Tibial artery (tissue), 4 donors: ENCODE results near the gene KIAA1586.
A peak's percentile ranks its signal among the peaks of the same experiment; 100 is the strongest.

ENCODE experiments used
- DNase-seq, 2 donors: peaks; one replicate each; pipeline ENCODE4 v3.0.0-alpha.2; 2019
- H3K27ac ChIP-seq, 2 donors: fragments of 200-600 bp; sonication (generic) in 1 of 2; 1 replicate in 1 of 2; 2 replicates in 1 of 2; pipeline ENCODE4 v1.5.1; 2018 to 2019; ENCODE audit warnings: mild to moderate bottlenecking in 1 of 2
- H3K27me3 ChIP-seq, 2 donors: fragments of 200-600 bp; sonication (generic) in 1 of 2; one replicate each; pipeline versions ENCODE4 v1.5.1 to v1.6.0; 2016 to 2019
- H3K36me3 ChIP-seq, 3 donors: fragments of 200-600 bp; sonication (generic) in 2 of 3; one replicate each; pipeline ENCODE4 v1.5.1; 2016 to 2019; ENCODE audit warnings: mild to moderate bottlenecking in 2 of 3
- H3K4me1 ChIP-seq, 4 donors: fragments of 200-600 bp; sonication (generic) in 2 of 4; 1 replicate in 3 of 4; 2 replicates in 1 of 4; pipeline ENCODE4 v1.5.1; 2016 to 2019
- H3K4me3 ChIP-seq, 2 donors: fragments of 200-600 bp; sonication (generic) in 1 of 2; 1 replicate in 1 of 2; 2 replicates in 1 of 2; pipeline ENCODE4 v1.5.1; 2018 to 2019; ENCODE audit warnings: mild to moderate bottlenecking in 2 of 2
- H3K9me3 ChIP-seq, 3 donors: fragments of 200-600 bp; sonication (generic) in 1 of 3; one replicate each; pipeline ENCODE4 v1.5.1; 2016 to 2019
- intact Hi-C: fragments of 100-400 bp; cut with DNase I; formaldehyde crosslinking; loops from one replicate; pipeline ENCODE4 v1.15.0; 2023; ENCODE audit warnings: low total_unique reads
- TF ChIP-seq, protein P1 (sequence below), 2 experiments: fragments of 200-600 bp in 1 of 2; fragments of 450-650 bp in 1 of 2; IDR thresholded peaks; one replicate each; pipeline ENCODE4 v1.5.1; 2017 to 2019; ENCODE audit warnings: antibody characterized with exemption in 2 of 2, mild to moderate bottlenecking in 1 of 2, moderate library complexity in 1 of 2

The KIAA1586 gene

DNA sequence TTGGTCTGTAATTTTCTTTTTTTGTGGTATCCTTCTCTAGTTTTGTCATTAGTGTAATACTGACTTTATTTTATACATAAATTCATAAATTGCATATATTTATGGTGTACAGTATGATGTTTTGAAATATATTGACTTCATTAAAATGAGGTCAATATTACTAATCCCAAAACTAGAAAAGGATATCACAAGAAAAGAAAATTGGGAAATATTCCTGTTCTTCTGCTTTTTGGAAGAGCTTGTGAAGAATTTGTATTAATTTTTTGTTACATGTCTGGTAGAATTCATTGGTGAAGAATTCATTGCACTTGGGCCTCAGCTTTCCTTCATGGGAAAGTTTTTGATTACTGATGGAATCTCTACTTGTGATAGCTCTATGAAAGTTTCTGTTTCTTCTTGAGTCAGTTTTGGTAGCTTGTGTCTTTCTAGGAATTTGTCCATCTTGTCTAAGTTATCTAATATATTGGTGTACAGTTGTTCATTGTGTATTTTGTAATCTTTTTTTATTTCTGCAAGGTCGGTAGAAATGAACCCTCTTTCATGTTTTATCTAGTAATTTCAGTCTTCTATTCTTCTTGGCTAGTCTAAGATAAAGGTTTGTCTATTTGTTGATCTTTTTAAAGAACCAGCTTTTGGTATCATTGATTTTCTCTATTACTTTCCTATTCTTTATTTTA lies 32.2 kb downstream of the KIAA1586 start:
- Histone ChIP-seq H3K4me1 (no peaks in the 10 kb centered on the region), H3K36me3 (peaks cover 0 to 11% (median 0%) of the 10 kb centered on the region in 3 donors), H3K27me3 (no peaks in the 10 kb centered on the region), H3K27ac (no peak overlapping the region), H3K4me3 (no peak overlapping the region), H3K9me3 (no peaks in the 10 kb centered on the region)
- intact Hi-C loops: no loop called here
- DNase-seq: no peak
- TF ChIP-seq, protein P1, sequence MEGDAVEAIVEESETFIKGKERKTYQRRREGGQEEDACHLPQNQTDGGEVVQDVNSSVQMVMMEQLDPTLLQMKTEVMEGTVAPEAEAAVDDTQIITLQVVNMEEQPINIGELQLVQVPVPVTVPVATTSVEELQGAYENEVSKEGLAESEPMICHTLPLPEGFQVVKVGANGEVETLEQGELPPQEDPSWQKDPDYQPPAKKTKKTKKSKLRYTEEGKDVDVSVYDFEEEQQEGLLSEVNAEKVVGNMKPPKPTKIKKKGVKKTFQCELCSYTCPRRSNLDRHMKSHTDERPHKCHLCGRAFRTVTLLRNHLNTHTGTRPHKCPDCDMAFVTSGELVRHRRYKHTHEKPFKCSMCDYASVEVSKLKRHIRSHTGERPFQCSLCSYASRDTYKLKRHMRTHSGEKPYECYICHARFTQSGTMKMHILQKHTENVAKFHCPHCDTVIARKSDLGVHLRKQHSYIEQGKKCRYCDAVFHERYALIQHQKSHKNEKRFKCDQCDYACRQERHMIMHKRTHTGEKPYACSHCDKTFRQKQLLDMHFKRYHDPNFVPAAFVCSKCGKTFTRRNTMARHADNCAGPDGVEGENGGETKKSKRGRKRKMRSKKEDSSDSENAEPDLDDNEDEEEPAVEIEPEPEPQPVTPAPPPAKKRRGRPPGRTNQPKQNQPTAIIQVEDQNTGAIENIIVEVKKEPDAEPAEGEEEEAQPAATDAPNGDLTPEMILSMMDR (IDR thresholded peaks at IDR 0.05): no peak

DNA sequence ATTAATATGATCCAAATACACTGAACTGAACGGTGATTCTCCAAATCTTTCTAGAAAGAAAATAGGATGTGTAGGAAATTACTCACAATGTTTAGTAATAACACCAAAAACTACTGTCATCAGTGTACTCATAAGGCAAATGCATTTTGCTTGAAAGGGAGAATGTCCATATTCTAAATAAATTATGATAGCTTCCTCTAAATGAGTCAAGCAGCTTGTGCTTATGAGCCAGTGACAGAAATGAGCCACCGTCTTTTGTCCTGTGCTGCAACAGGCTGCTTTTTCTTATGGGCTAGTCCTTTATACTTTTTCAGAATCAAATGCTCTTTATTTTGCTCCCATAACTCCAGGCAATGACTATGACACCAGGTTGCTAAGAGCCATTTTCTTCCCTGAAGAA lies 39.0 kb downstream of the KIAA1586 start:
- intact Hi-C loops: loop anchor here (5.0 kb wide), 1 partner anchor 232 kb away; the partner anchor contains the start of gene PRIM2
- no peak for DNase-seq
- Histone ChIP-seq H3K36me3 (no peaks in the 10 kb centered on the region), H3K27ac (no peak overlapping the region), H3K27me3 (no peaks in the 10 kb centered on the region), H3K4me1 (peaks cover 0 to 5% (median 0%) of the 10 kb centered on the region in 4 donors), H3K9me3 (no peaks in the 10 kb centered on the region), H3K4me3 (no peak overlapping the region)
- TF ChIP-seq, protein P1 (IDR thresholded peaks at IDR 0.05): no peak

DNA sequence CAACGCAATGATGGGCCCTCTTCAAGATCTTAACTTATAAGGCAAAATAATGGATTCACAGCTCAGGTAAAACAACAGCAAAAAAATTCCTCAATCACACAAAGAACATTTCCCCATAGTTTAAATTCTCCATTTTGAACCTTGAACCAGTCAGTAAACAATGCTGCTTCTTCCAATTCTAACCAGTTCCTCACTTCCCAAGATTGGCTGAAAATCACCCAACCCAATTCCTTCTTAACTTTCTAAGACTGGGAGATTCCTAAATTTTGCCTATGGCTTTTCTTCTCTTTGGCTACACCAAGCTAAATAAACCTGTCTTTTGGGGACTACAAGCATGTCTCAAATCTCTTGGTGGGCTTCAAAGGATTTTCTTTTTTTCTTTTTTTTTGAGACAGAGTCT lies 40.4 kb downstream of the KIAA1586 start:
- no peaks in the 10 kb centered on the region for H3K9me3 ChIP-seq
- TF ChIP-seq, protein P1 (IDR thresholded peaks at IDR 0.05): no peak
- H3K36me3 ChIP-seq: no peaks in the 10 kb centered on the region
- no peak overlapping the region for H3K4me3 ChIP-seq
- H3K27me3 ChIP-seq: no peaks in the 10 kb centered on the region
- DNase-seq: no peak
- no peak overlapping the region for H3K27ac ChIP-seq
- intact Hi-C loops: loop anchor here (5.0 kb wide), 1 partner anchor 230 kb away; the partner anchor contains the start of gene PRIM2
- H3K4me1 ChIP-seq: peaks cover 0 to 10% (median 5%) of the 10 kb centered on the region in 4 donors

DNA sequence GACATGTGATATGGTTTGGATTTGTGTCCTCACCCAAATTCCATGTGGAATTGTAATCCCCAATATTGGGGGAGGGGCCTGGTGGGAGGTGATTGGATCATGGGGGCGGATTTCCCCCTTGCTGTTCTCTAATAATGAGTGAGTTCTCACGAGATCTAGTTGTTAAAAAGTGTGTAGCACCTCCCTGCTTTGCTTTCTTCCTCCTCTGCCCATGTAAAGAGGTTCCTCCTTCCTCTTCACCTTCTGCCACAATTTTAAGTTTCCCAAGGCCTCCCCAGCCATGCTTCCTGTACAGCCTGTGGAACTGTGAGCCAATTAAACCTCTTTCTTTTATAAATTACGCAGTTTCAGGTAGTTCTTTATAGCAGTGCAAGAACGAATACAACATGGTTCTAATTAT lies 41.4 kb downstream of the KIAA1586 start:
- Histone ChIP-seq H3K4me1 (peaks cover 0 to 21% (median 14%) of the 10 kb centered on the region in 4 donors), H3K4me3 (no peak overlapping the region), H3K27me3 (no peaks in the 10 kb centered on the region), H3K9me3 (no peaks in the 10 kb centered on the region), H3K27ac (no peak overlapping the region), H3K36me3 (no peaks in the 10 kb centered on the region)
- intact Hi-C loops: loop anchor here (5.0 kb wide), 1 partner anchor 229 kb away; the partner anchor contains the start of gene PRIM2
- TF ChIP-seq, protein P1 (IDR thresholded peaks at IDR 0.05): no peak
- no peak for DNase-seq

DNA sequence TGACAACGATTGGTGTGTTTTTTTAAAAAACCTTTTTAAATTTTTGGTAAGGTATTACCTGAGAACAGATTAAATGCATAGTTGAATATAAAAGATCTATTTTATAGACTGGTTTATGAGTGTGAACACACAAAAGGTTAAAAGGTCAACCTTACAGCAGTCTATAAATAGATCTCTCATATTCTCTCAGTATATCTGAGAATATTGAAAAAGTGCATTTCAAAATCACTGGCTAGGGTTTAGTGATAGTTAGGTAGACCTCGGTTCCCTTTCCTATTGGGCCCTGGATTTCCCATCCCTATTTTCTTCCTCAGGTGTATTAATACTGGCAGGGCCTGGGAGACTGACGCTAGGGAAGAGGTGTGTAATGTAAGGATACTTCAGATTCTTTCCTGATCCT lies 42.8 kb downstream of the KIAA1586 start:
- intact Hi-C loops: loop anchor here (5.0 kb wide), 1 partner anchor 228 kb away; the partner anchor contains the start of gene PRIM2
- no peak for DNase-seq
- TF ChIP-seq, protein P1 (IDR thresholded peaks at IDR 0.05): no peak
- H3K27me3 ChIP-seq: no peaks in the 10 kb centered on the region
- no peaks in the 10 kb centered on the region for H3K9me3 ChIP-seq
- peak overlapping the region; percentile 80 to 83 for H3K27ac ChIP-seq
- H3K36me3 ChIP-seq: no peaks in the 10 kb centered on the region
- H3K4me3 ChIP-seq: peak overlapping the region; percentile 65
- peaks cover 0 to 35% (median 22%) of the 10 kb centered on the region in 4 donors for H3K4me1 ChIP-seq
